HEK293 (cell line): Measurements from ENCODE around the gene ASB10.

Source experiments
- CTCF ChIA-PET: fragments of 350-600 bp; formaldehyde crosslinking; extraction: SDS; loops from one replicate; lab custom pipeline; 2021; ENCODE audit warnings: antibody characterized with exemption; lab: Yijun Ruan, JAX
- POLR2A ChIA-PET: fragments of 300-600 bp; formaldehyde crosslinking; extraction: SDS; loops from one replicate; lab custom pipeline; 2020; ENCODE audit warnings: antibody characterized with exemption, inconsistent platforms; lab: Yijun Ruan, JAX
- H3K27ac ChIP-seq: fragments of 200-500 bp; sonication (Bioruptor generic); 2 replicates; pipeline ENCODE4 v1.5.1; 2014; ENCODE audit warnings: low read depth, low read length, control low read depth, inconsistent platforms; ENCODE audit errors: extremely low read depth
- H3K36me3 ChIP-seq, 2 experiments: fragments of 200-500 bp in 1 of 2; sonication (Bioruptor generic) in 1 of 2; 1 replicate in 1 of 2; 2 replicates in 1 of 2; pipeline ENCODE4 v1.5.1; 2014 to 2017; ENCODE audit warnings: inconsistent platforms in 2 of 2, low read length in 2 of 2; ENCODE audit not compliant: control insufficient read depth in 2 of 2, insufficient read depth in 1 of 2
- H3K4me1 ChIP-seq: fragments of 200-500 bp; sonication (Bioruptor generic); 2 replicates; pipeline ENCODE4 v1.5.1; 2014; ENCODE audit warnings: mild to moderate bottlenecking, low read length, inconsistent platforms; ENCODE audit not compliant: control insufficient read depth, insufficient read depth
- H3K4me3 ChIP-seq: 2 replicates; pipeline ENCODE4 v1.5.1; 2011; ENCODE audit warnings: low read depth, mild to moderate bottlenecking, control low read depth, low read length, moderate library complexity
- H3K9me3 ChIP-seq: fragments of 200-500 bp; sonication (Bioruptor generic); 2 replicates; pipeline ENCODE4 v1.5.1; 2014; ENCODE audit warnings: low read depth, low read length, inconsistent platforms; ENCODE audit not compliant: control insufficient read depth, insufficient read depth
- ELK4 ChIP-seq: IDR thresholded peaks from 2 replicates; pipeline ENCODE4 v1.6.1; 2011; ENCODE audit warnings: mild to moderate bottlenecking, low read depth, low read length, borderline replicate concordance
- KLF10 ChIP-seq: fragments of 450-650 bp; IDR thresholded peaks from 2 replicates; pipeline ENCODE4 v1.5.1; 2018; ENCODE audit warnings: missing biosample characterization, mild to moderate bottlenecking, missing genetic modification characterization
- SP2 ChIP-seq: fragments of 450-650 bp; formaldehyde crosslinking; IDR thresholded peaks from 2 replicates; pipeline ENCODE4 v1.5.1; 2016; ENCODE audit warnings: missing biosample characterization, missing genetic modification characterization
- ZBTB1 ChIP-seq: fragments of 450-650 bp; formaldehyde crosslinking; IDR thresholded peaks from 2 replicates; pipeline ENCODE4 v1.5.1; 2016; ENCODE audit warnings: missing biosample characterization, missing genetic modification characterization
- ZBTB20 ChIP-seq: fragments of 450-650 bp; formaldehyde crosslinking; IDR thresholded peaks from 2 replicates; pipeline ENCODE4 v1.5.1; 2016; ENCODE audit warnings: missing biosample characterization, missing genetic modification characterization
- ZBTB44 ChIP-seq: fragments of 450-650 bp; IDR thresholded peaks from 2 replicates; pipeline ENCODE4 v1.5.1; 2018; ENCODE audit warnings: missing biosample characterization, mild to moderate bottlenecking, missing genetic modification characterization
- ZEB2 ChIP-seq: fragments of 450-650 bp; formaldehyde crosslinking; IDR thresholded peaks from 2 replicates; pipeline ENCODE4 v1.5.1; 2016; ENCODE audit warnings: missing biosample characterization, missing genetic modification characterization
- ZIC2 ChIP-seq: fragments of 450-650 bp; formaldehyde crosslinking; IDR thresholded peaks from 2 replicates; pipeline ENCODE4 v1.5.1; 2016; ENCODE audit warnings: missing biosample characterization, missing genetic modification characterization
- ZNF114 ChIP-seq: fragments of 450-650 bp; formaldehyde crosslinking; IDR thresholded peaks from 2 replicates; pipeline ENCODE4 v1.5.0; 2017; ENCODE audit warnings: missing biosample characterization, missing genetic modification characterization
- ZNF26 ChIP-seq: fragments of 450-650 bp; formaldehyde crosslinking; IDR thresholded peaks from 2 replicates; pipeline ENCODE4 v1.5.1; 2016; ENCODE audit warnings: missing biosample characterization, missing genetic modification characterization
- ZNF266 ChIP-seq: fragments of 450-650 bp; formaldehyde crosslinking; IDR thresholded peaks from 2 replicates; pipeline ENCODE4 v1.5.1; 2016; ENCODE audit warnings: missing biosample characterization, missing genetic modification characterization, low read depth
- ZNF274 ChIP-seq, 2 experiments: fragments of 200-500 bp in 1 of 2; fragments of 450-650 bp in 1 of 2; sonication (Bioruptor generic) in 1 of 2; formaldehyde crosslinking in 1 of 2; IDR thresholded peaks; 2 replicates each; pipeline versions ENCODE4 v1.5.1 to v1.6.1; 2014 to 2016; ENCODE audit warnings: borderline replicate concordance in 1 of 2, inconsistent platforms in 1 of 2, low read length in 1 of 2, missing biosample characterization in 1 of 2, missing genetic modification characterization in 1 of 2
- ZNF341 ChIP-seq: fragments of 450-650 bp; formaldehyde crosslinking; IDR thresholded peaks from 2 replicates; pipeline ENCODE4; 2016; ENCODE audit warnings: low read depth, missing biosample characterization, missing genetic modification characterization
- ZNF366 ChIP-seq: fragments of 450-650 bp; formaldehyde crosslinking; conservative IDR thresholded peaks from 2 replicates; pipeline ENCODE4 v1.5.1; 2016; ENCODE audit warnings: missing biosample characterization, missing genetic modification characterization
- ZNF416 ChIP-seq: fragments of 450-650 bp; formaldehyde crosslinking; IDR thresholded peaks from 2 replicates; pipeline ENCODE4 v1.5.1; 2016; ENCODE audit warnings: missing biosample characterization, missing genetic modification characterization
- ZNF426 ChIP-seq: fragments of 450-650 bp; formaldehyde crosslinking; IDR thresholded peaks from 2 replicates; pipeline ENCODE4 v1.5.1; 2017; ENCODE audit warnings: missing biosample characterization, missing genetic modification characterization, mild to moderate bottlenecking, inconsistent platforms, moderate library complexity
- ZNF558 ChIP-seq: fragments of 450-650 bp; formaldehyde crosslinking; IDR thresholded peaks from 2 replicates; pipeline ENCODE4 v1.5.1; 2016; ENCODE audit warnings: missing biosample characterization, missing genetic modification characterization
- ZNF670 ChIP-seq: fragments of 450-650 bp; formaldehyde crosslinking; IDR thresholded peaks from 2 replicates; pipeline ENCODE4 v1.5.1; 2016; ENCODE audit warnings: missing biosample characterization, missing genetic modification characterization, low read depth
- ZNF785 ChIP-seq: fragments of 450-650 bp; formaldehyde crosslinking; IDR thresholded peaks from 2 replicates; pipeline ENCODE4 v1.5.1; 2016; ENCODE audit warnings: missing biosample characterization, missing genetic modification characterization
- ZNF792 ChIP-seq: fragments of 450-650 bp; formaldehyde crosslinking; IDR thresholded peaks from 2 replicates; pipeline ENCODE4 v1.5.1; 2016; ENCODE audit warnings: missing biosample characterization, missing genetic modification characterization
- TF ChIP-seq, protein P1 (sequence below): fragments of 450-650 bp; formaldehyde crosslinking; IDR thresholded peaks from 2 replicates; pipeline ENCODE4 v1.5.1; 2016; ENCODE audit warnings: missing biosample characterization, missing genetic modification characterization
- TF ChIP-seq, protein P2 (sequence below): fragments of 450-650 bp; formaldehyde crosslinking; IDR thresholded peaks from 2 replicates; pipeline ENCODE4 v1.5.1; 2017; ENCODE audit warnings: missing biosample characterization, missing genetic modification characterization

Gene ASB10

DNA sequence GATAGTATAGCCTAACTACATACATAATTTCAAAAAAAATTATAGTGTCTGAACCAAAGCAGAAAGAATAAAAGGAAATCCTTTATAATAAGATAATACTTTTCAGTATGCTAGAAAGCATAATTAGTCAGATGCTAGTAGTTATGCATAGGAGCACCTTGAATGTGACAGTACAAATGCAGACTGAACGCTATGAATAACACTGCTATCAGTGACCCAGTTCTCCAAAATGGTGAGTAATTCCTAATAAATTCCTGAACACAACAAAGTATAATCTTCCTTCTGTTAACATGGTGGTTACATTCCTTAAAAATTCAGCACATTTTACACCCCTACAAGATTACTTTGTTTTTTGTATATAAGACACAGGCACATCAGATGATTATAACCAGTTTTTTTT is 44.0 kb upstream of the ASB10 start:
- ChIA-PET CTCF (no interaction called here), POLR2A (no interaction called here)
- Histone ChIP-seq H3K4me1 (peaks cover 3% of the 10 kb centered on the region; the same call in 1 of the 2 replicates), H3K36me3 (peaks cover 0 to 23% of the 10 kb centered on the region in 2 experiments; a peak in 2 of 3 replicates), H3K27ac (no peak overlapping the region), H3K9me3 (no peaks in the 10 kb centered on the region), H3K4me3 (no peak overlapping the region)
- TF ChIP-seq ZNF341 (tag by site-specific recombination) (no peak), ZNF26 (tag by site-specific recombination) (no peak), ZIC2 (no peak), ZBTB44 (tag by site-specific recombination) (no peak), ZEB2 (tag by site-specific recombination) (no peak), ZNF792 (tag by site-specific recombination) (no peak), ZNF785 (tag by site-specific recombination) (no peak), ZNF366 (no peak), ZBTB1 (tag by site-specific recombination) (no peak), ZNF558 (tag by site-specific recombination) (no peak), ZNF416 (tag by site-specific recombination) (no peak), KLF10 (no peak), SP2 (tag by site-specific recombination) (no peak), ZNF426 (no peak), ZNF670 (tag by site-specific recombination) (no peak), ZNF274 (IDR thresholded peaks at IDR 0.05; ENCODE audit: low read length) (no peak), ZNF274 (tag by site-specific recombination; IDR thresholded peaks at IDR 0.05; ENCODE audit: borderline replicate concordance) (no peak)
- TF ChIP-seq, protein P1, sequence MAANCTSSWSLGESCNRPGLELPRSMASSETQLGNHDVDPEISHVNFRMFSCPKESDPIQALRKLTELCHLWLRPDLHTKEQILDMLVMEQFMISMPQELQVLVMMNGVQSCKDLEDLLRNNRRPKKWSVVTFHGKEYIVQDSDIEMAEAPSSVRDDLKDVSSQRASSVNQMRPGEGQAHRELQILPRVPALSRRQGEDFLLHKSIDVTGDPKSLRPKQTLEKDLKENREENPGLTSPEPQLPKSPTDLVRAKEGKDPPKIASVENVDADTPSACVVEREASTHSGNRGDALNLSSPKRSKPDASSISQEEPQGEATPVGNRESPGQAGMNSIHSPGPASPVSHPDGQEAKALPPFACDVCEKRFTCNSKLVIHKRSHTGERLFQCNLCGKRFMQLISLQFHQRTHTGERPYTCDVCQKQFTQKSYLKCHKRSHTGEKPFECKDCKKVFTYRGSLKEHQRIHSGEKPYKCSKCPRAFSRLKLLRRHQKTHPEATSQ = no peak
- TF ChIP-seq, protein P2, sequence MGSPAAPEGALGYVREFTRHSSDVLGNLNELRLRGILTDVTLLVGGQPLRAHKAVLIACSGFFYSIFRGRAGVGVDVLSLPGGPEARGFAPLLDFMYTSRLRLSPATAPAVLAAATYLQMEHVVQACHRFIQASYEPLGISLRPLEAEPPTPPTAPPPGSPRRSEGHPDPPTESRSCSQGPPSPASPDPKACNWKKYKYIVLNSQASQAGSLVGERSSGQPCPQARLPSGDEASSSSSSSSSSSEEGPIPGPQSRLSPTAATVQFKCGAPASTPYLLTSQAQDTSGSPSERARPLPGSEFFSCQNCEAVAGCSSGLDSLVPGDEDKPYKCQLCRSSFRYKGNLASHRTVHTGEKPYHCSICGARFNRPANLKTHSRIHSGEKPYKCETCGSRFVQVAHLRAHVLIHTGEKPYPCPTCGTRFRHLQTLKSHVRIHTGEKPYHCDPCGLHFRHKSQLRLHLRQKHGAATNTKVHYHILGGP (tag by site-specific recombination) = no peak

- H3K4me1 ChIP-seq = peaks cover 3% of the 10 kb centered on the region; the same call in 1 of the 2 replicates
- TF ChIP-seq ZNF366 = no peak
- no peak for TF ChIP-seq ZNF114
- TF ChIP-seq ELK4 = no peak
- TF ChIP-seq ZBTB20 (tag by site-specific recombination) = no peak
- TF ChIP-seq ZNF266 = no peak
- POLR2A ChIA-PET = no interaction called here
- H3K27ac ChIP-seq = no peak overlapping the region
- H3K36me3 ChIP-seq = peaks cover 0 to 23% of the 10 kb centered on the region in 2 experiments; a peak in 2 of 3 replicates
- H3K4me3 ChIP-seq = no peak overlapping the region
- no peaks in the 10 kb centered on the region for H3K9me3 ChIP-seq
- CTCF ChIA-PET = interaction anchor here (0.6 to 0.7 kb wide), 3 partner anchors 47 to 299 kb away, joined by 3 to 6 read pairs (median 3); no protein-coding TSS in a partner anchor
Measured at GRCh38 chr7:151229249-151229648, 42.2 kb upstream of the ASB10 start.
